SK-N-SH (cell line): ENCODE measurements around the gene PRR22.

Experiments used
- EZH2phosphoT487 ChIP-seq: fragments of 200-600 bp; sonication (generic); IDR thresholded peaks from 2 replicates; pipeline ENCODE4 v1.6.1; 2017; ENCODE audit warnings: low read depth, mixed run types, mild to moderate bottlenecking, antibody characterized with exemption, moderate library complexity, borderline replicate concordance
- TAF1 ChIP-seq: IDR thresholded peaks from 2 replicates; pipeline ENCODE4 v1.6.1; 2012; ENCODE audit warnings: low read depth, mild to moderate bottlenecking, low read length, moderate library complexity, borderline replicate concordance
- TF ChIP-seq, protein P1 (sequence below): fragments of 200-600 bp; sonication (generic); IDR thresholded peaks from 2 replicates; pipeline ENCODE4 v1.6.1; 2017; ENCODE audit warnings: antibody characterized with exemption, mild to moderate bottlenecking, moderate library complexity

DNA sequence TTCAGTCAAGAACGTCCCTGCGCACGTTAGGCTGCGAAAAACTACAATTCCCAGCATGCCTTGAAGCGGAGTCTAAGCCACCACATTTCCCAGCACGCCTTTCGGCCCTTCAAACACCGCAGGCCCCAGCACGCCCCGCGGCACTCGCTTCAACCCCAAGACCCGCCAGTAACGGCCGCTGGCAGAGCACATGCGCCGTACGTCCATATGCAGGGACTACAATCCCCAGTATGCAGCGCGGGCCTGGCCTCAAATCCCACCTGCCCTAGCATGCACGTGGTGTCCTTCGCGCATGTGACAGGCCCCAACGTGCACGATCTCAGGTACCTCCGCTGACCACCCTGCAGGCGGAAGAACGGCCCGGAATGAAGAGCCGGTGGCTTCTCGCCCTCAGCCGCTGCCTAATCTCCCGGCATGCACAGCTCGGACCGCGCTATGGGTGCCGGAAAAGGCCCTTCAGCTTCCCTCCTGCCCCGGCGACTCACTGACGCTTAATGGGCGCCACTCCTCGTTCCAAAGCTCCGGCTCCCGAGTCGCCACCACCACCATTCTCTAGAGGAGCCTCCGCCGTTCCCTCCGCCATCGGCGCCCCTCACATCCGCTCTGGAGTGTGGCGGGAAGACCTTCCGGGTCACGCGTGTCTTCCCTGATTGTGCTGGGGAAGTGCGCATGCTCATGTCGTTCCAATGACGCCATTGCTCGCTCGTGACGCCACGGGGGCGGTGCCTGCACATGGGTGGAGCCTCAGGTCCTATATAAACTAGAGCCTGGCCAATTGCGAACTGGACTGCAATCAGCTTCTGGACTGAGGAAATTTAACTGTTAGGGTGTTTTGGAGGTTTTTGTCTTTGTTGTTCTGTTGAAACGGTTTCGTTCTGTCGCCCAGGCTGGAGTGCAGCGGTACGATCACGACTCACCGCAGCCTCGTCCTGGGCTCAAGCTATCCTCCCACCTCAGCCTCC lies 6.3 kb upstream of the PRR22 start, which contains the start of gene DUS3L:
- TF ChIP-seq, protein P1, sequence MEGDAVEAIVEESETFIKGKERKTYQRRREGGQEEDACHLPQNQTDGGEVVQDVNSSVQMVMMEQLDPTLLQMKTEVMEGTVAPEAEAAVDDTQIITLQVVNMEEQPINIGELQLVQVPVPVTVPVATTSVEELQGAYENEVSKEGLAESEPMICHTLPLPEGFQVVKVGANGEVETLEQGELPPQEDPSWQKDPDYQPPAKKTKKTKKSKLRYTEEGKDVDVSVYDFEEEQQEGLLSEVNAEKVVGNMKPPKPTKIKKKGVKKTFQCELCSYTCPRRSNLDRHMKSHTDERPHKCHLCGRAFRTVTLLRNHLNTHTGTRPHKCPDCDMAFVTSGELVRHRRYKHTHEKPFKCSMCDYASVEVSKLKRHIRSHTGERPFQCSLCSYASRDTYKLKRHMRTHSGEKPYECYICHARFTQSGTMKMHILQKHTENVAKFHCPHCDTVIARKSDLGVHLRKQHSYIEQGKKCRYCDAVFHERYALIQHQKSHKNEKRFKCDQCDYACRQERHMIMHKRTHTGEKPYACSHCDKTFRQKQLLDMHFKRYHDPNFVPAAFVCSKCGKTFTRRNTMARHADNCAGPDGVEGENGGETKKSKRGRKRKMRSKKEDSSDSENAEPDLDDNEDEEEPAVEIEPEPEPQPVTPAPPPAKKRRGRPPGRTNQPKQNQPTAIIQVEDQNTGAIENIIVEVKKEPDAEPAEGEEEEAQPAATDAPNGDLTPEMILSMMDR: no peak
- TF ChIP-seq TAF1 (peak; percentile 75; the same call in 1 of the 2 replicates), EZH2phosphoT487 (no peak)
